AG04450 (cell line): ENCODE results near the gene PPP4R4. TPM values are rescaled to one million over a fixed set of nuclear protein-coding genes. Genes with fewer than 3 reads are reported as not detected.

ENCODE experiments used
- CTCF ChIA-PET: fragments of 300-600, 350-600 bp; formaldehyde crosslinking; extraction: SDS; loops from one replicate; lab custom pipeline; 2022; ENCODE audit warnings: antibody characterized with exemption, inconsistent platforms; lab: Charles Lee
- POLR2A ChIA-PET: fragments of 350-600 bp; formaldehyde crosslinking; extraction: SDS; loops from one replicate; lab custom pipeline; 2021; ENCODE audit warnings: antibody characterized with exemption, inconsistent platforms; lab: Yijun Ruan, JAX
- DNase-seq: peaks from one replicate; pipeline ENCODE4 v3.0.0-alpha.2; 2011; ENCODE audit warnings: low read depth, low spot score
- H3K27ac ChIP-seq: one replicate; pipeline ENCODE4 v1.5.1; 2012; ENCODE audit warnings: low read depth, low read length, control low read depth
- H3K27me3 ChIP-seq: one replicate; pipeline ENCODE4 v1.6.0; 2012; ENCODE audit warnings: low read length; ENCODE audit not compliant: control insufficient read depth, insufficient read depth
- H3K4me3 ChIP-seq: 2 replicates; pipeline ENCODE4 v1.5.1; 2011; ENCODE audit warnings: mild to moderate bottlenecking, low read depth, low read length, control low read depth
- H3K9me3 ChIP-seq: 2 replicates; pipeline ENCODE4 v1.5.1; 2012; ENCODE audit warnings: low read length; ENCODE audit not compliant: control insufficient read depth, insufficient read depth
- polyA plus RNA-seq: library from polyadenylated mRNA; depleted of rRNA; stranded (reverse); fragments of >200 nt; gene quantifications from 2 replicates; pipeline ENCODE4 v1.2.3, GENCODE V29; 2011
- TF ChIP-seq, protein P1 (sequence below): IDR thresholded peaks from 2 replicates; pipeline ENCODE4 v1.5.1; 2011; ENCODE audit warnings: low read depth, low read length, control low read depth, inconsistent platforms

PPP4R4 gene
- polyA plus RNA-seq, 1 experiment, result 0.60 TPM

DNA sequence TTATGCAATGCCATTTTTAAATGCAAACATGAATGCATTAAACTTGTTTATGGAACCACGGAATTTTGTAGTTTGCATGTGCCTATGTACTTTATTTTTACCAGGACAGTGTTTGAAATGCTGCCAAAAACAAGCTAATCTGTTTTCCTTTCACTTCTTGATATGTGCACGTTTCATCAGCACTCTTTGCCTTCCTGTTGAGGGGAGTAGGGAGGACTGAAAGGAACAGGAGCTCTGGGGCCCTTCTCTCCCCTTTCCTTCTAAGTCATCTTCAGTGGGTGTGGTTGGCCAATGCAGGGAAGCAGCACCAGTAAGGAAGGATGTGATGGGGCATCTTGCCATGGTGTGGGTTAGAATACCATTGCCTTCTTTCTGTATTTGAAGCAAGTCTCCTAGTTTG lies 12.1 kb upstream of the PPP4R4 start:
- ChIA-PET POLR2A (no interaction called here), CTCF (interaction anchor here (1.1 to 1.9 kb wide), 3 partner anchors 19 to 30 kb away, joined by 3 to 11 read pairs (median 4); no protein-coding TSS in a partner anchor)
- Histone ChIP-seq H3K9me3 (no peaks in the 10 kb centered on the region), H3K4me3 (no peak overlapping the region), H3K27me3 (peaks cover 15% of the 10 kb centered on the region), H3K27ac (no peak overlapping the region)
- DNase-seq, result no peak
- TF ChIP-seq, protein P1, sequence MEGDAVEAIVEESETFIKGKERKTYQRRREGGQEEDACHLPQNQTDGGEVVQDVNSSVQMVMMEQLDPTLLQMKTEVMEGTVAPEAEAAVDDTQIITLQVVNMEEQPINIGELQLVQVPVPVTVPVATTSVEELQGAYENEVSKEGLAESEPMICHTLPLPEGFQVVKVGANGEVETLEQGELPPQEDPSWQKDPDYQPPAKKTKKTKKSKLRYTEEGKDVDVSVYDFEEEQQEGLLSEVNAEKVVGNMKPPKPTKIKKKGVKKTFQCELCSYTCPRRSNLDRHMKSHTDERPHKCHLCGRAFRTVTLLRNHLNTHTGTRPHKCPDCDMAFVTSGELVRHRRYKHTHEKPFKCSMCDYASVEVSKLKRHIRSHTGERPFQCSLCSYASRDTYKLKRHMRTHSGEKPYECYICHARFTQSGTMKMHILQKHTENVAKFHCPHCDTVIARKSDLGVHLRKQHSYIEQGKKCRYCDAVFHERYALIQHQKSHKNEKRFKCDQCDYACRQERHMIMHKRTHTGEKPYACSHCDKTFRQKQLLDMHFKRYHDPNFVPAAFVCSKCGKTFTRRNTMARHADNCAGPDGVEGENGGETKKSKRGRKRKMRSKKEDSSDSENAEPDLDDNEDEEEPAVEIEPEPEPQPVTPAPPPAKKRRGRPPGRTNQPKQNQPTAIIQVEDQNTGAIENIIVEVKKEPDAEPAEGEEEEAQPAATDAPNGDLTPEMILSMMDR, result no peak

DNA sequence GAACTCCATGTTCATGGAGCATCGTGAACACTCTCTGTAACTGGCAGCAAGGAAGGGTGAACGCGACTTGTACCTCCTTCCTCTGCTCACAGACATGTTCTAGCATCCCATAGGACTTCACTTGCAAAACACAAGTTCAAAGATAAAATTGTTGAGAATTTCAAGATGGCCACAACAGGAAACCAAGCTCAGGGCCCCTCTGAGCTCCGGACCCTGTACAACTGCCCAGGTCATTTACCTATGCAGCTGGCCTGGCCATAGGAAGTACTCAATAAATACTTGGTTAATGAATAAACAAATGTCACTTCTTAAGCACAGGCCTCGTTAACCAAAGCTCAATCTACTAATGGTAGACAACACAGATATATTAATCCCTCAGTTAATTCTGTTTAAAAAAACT lies 11.7 kb upstream of the PPP4R4 start:
- TF ChIP-seq, protein P1, result no peak
- CTCF ChIA-PET, result interaction anchor here (1.1 to 1.9 kb wide), 3 partner anchors 18 to 30 kb away, joined by 3 to 11 read pairs (median 4); no protein-coding TSS in a partner anchor
- Histone ChIP-seq H3K4me3 (no peak overlapping the region), H3K9me3 (no peaks in the 10 kb centered on the region), H3K27ac (no peak overlapping the region), H3K27me3 (peaks cover 15% of the 10 kb centered on the region)
- POLR2A ChIA-PET, result no interaction called here
- no peak for DNase-seq

DNA sequence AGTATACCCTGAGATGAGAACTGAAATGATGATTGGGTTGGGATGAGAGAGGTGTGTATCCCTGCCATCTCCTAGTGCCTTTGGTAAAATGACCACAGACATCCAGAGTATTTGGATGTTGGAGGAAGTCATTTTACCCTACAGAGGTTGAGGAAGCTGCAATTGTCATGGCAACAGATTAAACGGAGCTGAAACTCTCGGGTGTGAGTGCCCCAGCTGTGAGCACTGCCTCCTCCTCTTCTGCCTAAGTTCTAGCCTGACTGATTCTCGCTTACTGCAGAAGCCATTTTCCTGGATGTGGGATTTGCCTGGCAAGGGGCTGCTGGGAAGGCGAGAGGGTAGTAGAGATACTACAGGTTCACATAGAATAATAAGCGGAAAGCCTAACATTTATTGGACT lies 10.3 kb upstream of the PPP4R4 start:
- Histone ChIP-seq H3K4me3 (no peak overlapping the region), H3K9me3 (no peaks in the 10 kb centered on the region), H3K27me3 (peaks cover 12% of the 10 kb centered on the region), H3K27ac (no peak overlapping the region)
- TF ChIP-seq, protein P1, result no peak
- CTCF ChIA-PET, result interaction anchor here (1.1 kb wide), 1 partner anchor 32 kb away, joined by 3 read pairs; no protein-coding TSS in a partner anchor
- POLR2A ChIA-PET, result no interaction called here
- no peak for DNase-seq

DNA sequence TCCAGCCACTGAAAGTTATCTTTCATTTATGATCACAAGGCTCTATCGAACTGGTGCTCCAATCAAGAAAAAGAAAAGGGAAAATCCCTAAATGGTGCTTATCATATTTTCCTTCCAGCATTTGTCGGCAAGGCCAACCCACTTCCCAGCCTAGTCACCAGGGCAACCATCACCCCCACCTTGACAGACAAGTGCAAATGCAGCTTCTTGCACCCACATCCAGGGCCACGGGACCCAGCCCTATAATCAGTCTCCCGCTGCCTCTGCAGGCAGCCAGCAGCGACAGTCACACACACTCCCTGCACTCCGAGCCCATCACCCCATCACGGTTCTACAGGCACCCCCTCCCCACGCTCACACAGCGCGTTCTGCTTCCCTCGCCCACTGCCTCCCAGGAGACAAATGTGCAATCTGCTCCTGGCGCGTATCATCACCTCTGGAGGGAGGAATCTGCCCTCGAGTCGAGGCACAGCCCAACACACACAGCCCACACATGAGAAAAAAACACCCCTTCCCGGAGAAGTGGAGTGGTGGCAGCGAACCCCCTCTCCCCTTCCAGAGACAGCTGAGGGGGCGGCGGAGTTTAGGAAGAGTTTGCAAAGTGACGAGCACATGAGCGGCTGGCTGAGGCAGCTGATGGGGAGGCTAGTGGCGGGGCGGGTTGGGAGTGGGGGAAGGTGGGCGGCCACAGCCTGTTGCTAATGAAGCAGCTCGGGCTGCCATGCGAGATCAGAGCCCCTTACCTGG lies 9.3 kb upstream of the PPP4R4 start:
- no peak for DNase-seq
- Histone ChIP-seq H3K4me3 (no peak overlapping the region), H3K27me3 (peaks cover 12% of the 10 kb centered on the region), H3K9me3 (no peaks in the 10 kb centered on the region), H3K27ac (no peak overlapping the region)
- TF ChIP-seq, protein P1, result no peak
- CTCF ChIA-PET, result no interaction called here
- POLR2A ChIA-PET, result no interaction called here

DNA sequence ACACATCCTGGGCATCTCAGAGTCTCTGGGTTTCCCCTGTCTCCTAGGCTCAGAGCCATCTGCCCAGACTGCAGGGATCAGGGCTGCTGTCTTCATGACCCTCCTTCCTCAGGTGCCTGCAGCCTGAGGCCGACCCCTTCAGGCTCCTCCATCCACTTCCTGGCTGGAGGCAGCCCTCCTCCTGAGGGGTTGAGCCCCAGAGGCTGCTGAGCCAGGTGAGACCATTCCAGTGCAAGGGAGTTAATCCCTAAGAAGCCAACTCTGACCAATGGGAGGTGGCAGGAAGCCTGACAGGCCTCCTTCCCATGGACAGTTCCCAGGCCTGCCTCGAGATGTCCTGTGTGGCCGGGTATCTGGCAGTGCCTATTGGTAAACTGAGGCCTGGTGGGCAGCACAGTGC lies 8.4 kb upstream of the PPP4R4 start:
- ChIA-PET CTCF (interaction anchor here (0.6 kb wide), 1 partner anchor 333 kb away, joined by 3 read pairs; no protein-coding TSS in a partner anchor), POLR2A (no interaction called here)
- TF ChIP-seq, protein P1, result no peak
- no peak overlapping the region for H3K27ac ChIP-seq
- no peak overlapping the region for H3K4me3 ChIP-seq
- peaks cover 12% of the 10 kb centered on the region for H3K27me3 ChIP-seq
- DNase-seq, result no peak
- H3K9me3 ChIP-seq, result no peaks in the 10 kb centered on the region
